PC-9 (cell line): ENCODE measurements around the gene SHISA9.

Experiments used
- EZH2 ChIP-seq: fragments of 200-600 bp; sonication (generic); IDR thresholded peaks from 2 replicates; pipeline ENCODE4 v1.8.0; 2017; ENCODE audit warnings: antibody characterized with exemption, low read depth
- TF ChIP-seq, protein P1 (sequence below): fragments of 200-600 bp; sonication (generic); conservative IDR thresholded peaks from 2 replicates; pipeline ENCODE4 v1.6.1; 2017; ENCODE audit warnings: mixed run types, antibody characterized with exemption, mild to moderate bottlenecking, moderate library complexity

DNA sequence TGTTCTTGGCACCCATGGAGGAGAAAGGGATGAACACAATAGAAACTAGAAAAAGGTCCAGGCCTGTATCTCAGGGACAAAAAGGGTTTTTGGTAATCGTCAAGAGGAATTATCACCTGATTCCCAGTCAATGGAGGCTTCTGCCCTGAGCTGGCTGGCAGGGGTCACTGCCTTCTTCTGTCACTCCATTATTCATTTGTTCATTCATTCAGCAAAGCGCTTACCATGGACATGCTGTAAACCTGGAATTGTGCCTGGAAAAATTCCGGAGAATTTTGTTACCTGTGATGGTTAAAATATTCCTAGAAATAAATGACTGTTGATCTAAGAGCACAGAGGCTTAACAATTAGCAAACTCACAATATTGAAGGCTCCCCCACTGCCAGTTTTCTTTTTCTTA lies 212.3 kb downstream of the SHISA9 start:
- TF ChIP-seq, protein P1, sequence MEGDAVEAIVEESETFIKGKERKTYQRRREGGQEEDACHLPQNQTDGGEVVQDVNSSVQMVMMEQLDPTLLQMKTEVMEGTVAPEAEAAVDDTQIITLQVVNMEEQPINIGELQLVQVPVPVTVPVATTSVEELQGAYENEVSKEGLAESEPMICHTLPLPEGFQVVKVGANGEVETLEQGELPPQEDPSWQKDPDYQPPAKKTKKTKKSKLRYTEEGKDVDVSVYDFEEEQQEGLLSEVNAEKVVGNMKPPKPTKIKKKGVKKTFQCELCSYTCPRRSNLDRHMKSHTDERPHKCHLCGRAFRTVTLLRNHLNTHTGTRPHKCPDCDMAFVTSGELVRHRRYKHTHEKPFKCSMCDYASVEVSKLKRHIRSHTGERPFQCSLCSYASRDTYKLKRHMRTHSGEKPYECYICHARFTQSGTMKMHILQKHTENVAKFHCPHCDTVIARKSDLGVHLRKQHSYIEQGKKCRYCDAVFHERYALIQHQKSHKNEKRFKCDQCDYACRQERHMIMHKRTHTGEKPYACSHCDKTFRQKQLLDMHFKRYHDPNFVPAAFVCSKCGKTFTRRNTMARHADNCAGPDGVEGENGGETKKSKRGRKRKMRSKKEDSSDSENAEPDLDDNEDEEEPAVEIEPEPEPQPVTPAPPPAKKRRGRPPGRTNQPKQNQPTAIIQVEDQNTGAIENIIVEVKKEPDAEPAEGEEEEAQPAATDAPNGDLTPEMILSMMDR = no peak
- no peak for TF ChIP-seq EZH2
